LHCN-M2 (cell line): ENCODE data around the gene PNCK. TPM values are rescaled to one million over a fixed set of nuclear protein-coding genes. Genes with fewer than 3 reads are reported as not detected.

Experiments
- DNase-seq: peaks from one replicate; pipeline ENCODE4 v3.0.0-alpha.2; 2012; ENCODE audit warnings: low read depth
- total RNA-seq: library from RNA; depleted of rRNA; stranded (reverse); fragments of >200 nt; gene quantifications from 2 replicates; pipeline ENCODE4 v1.2.3, GENCODE V29; 2014

PNCK gene
- total RNA-seq, 1 experiment from 2014 or later = not detected

GRCh38 chrX:153662266-153662665 lies 11.3 kb downstream of the PNCK start:
- DNase-seq = no peak

- DNase-seq = no peak
Observed at GRCh38 chrX:153659268-153659667, 14.3 kb downstream of the PNCK start.

- DNase-seq = no peak
Observed at GRCh38 chrX:153657161-153657560, 16.5 kb downstream of the PNCK start.

DNA sequence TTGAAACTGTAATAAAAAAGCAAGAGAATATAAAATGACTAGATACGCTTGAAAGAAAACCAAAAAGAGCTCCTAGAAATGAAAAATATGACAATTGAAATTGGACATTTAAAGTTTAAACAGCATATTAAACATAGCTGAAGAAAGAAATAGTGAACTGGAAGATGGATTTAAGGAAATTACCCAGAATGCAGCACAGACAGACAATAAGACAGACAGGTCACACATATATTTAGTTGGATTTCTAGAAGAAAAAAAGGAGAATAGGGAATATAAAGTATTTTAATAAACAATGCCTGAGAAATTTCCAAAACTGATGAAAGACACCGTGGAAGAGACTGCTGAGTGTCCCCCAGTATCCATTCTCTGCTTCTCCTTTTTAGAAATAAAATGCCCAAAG lies 20.1 kb downstream of the PNCK start:
- DNase-seq = no peak

DNA sequence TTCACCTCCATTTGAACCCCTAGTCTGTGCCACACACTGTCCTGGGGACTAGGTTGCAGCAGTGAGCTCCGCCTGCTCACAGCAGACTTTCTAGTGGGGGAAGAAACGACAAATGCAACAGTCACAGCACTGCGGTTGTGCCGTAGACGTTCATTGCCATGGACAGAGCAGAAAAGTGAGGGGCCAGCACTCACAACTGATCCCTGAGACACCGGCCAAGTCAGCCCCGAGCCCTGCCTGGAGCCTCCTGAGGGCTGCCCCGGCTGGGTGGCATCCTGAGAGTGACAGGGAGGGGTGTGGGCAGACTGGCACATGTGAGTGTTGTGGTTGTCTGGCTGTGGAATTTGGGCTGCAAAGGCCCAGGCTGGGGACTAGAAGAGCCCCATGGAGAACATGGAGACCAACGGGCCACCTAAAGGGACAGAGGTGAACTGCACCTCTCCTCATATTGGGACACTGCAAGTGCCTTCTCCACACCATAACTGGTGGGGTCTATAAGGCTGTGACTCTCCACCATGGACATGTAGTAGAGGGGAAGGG lies 22.0 kb downstream of the PNCK start:
- DNase-seq = no peak

- DNase-seq = no peak
Observed at GRCh38 chrX:153650959-153651358, 22.7 kb downstream of the PNCK start.

GRCh38 chrX:153649915-153650782 lies 23.5 kb downstream of the PNCK start:
- DNase-seq = no peak

DNA sequence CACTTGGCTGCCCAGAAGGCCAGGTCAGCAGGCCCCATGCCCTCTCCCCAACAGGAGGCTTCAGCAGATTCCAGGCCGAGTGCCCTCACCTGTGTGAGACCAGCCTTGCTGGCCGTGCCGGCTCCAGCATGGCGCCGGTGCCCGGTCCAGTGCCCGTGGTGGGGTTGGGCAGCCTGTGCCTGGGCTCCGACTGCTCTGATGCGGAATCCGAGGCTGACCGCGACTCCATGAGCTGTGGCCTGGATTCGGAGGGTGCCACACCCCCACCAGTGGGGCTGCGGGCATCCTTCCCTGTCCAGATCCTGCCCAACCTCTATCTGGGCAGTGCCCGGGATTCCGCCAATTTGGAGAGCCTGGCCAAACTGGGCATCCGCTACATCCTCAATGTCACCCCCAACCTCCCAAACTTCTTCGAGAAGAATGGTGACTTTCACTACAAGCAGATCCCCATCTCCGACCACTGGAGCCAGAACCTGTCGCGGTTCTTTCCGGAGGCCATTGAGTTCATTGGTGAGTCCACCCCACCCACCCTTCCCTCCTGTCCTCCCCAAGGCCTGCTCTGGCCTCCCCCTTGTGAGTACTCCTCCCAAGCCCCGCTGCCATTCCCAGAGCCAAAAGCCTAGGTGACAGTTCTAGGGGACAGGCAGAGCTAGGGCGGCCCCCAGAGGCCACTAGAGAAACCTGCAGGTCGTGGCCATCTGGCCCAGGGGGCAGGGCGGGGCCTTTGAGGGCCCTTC lies 24.3 kb downstream of the PNCK start:
- DNase-seq = peak; percentile 22

GRCh38 chrX:153648358-153649177 lies 25.0 kb downstream of the PNCK start:
- no peak for DNase-seq

GRCh38 chrX:153647461-153648357 lies 25.9 kb downstream of the PNCK start:
- DNase-seq = no peak

GRCh38 chrX:153646620-153647373 lies 26.8 kb downstream of the PNCK start, which contains the start of gene DUSP9:
Gene DUSP9 (plus strand): TSS chrX:153647203. CDS start chrX:153647954, 751 bp downstream.
- DNase-seq = no peak

DNA sequence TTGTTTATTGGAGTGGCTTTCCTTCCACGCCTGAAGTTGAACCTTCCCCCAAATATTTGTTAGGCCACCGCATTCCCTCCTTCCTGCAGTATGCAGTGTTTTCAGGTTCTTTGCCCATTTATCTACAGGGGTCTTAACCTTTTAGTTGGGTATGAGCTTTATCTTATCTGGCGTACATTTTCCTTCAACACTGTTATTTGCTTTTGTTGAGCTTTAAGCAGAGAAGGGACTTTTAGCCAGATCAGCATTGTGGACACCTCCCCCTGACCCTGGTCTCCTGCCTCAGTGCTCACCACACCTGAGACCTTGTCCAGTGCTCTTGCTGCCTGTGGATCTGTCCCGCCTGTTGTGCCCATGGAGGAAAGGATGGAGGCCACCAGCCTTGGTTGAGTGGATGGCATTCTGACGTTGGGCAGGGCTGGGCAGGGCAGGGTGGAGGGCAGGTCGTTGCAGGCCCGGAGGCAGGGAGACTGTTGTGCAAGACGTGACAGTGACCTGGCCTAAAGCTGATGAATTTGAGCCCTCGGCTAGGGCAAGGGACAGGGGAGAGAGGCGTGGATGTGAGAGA lies 27.6 kb downstream of the PNCK start:
- DNase-seq = no peak

GRCh38 chrX:153645151-153645550 lies 28.5 kb downstream of the PNCK start:
- DNase-seq = no peak

GRCh38 chrX:153644356-153645125 lies 29.1 kb downstream of the PNCK start:
- no peak for DNase-seq

DNA sequence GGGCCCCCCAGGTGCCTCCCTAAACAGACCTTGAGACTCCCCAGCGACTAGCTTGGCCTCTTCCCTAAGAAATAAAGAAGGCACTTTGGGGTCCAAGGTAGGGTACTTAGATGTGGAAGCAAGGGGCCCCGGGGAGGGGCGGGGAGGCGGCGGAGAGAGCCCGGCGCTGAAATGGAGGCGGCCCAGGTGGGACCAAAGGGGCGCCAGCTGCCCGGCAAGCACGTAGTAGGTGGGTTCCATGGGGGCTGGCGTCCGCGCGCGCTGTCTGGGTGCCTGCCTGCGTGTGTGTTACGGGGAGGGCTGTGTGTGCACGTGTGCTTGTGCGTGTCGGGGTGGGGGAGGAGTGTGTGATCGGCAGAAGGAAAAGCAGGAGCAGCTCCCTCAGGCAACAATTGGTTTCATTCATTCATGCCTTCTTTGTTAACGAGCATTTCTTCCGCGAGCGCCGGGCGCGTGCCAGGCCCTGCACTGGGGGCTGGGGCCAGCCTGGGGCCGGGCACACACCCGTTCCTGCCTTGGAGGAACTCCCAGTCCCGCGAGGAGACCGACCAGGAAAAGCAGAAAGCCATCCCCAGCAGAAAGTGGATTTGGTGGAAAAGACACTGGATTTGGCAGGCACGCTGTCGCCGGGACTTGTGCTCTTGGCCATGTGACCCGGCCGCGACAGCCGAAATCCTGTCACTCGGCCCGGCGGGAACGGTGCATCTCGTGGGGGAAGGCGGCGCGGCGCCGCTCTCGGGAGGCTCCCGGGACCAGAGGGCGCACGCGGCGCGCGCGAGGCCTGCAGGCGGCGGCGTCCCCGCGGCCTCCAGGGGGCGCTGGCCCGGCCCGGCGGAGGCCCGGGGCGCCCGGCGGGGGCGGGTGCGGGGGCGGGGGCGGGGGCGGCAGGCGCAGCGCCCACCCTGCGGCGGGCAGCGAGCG lies 29.9 kb downstream of the PNCK start:
- no peak for DNase-seq

- no peak for DNase-seq
Observed at GRCh38 chrX:153642655-153643430, 30.8 kb downstream of the PNCK start.
